ENCODE results near the gene ZNF622.

GRCh38 chr5:16464231-16464630 is 1.4 kb downstream of the ZNF622 start:
- TF ChIP-seq ZNF174 (tag by site-specific recombination; IDR thresholded peaks at IDR 0.05) (no peak), CTCF (tag by site-specific recombination; IDR thresholded peaks at IDR 0.05) (no peak), ZNF24 (tag by site-specific recombination; IDR thresholded peaks at IDR 0.05) (no peak), ZBTB21 (tag by site-specific recombination; IDR thresholded peaks at IDR 0.05) (no peak), YY1 (tag by site-specific recombination; IDR thresholded peaks at IDR 0.05) (no peak), ZNF692 (tag by site-specific recombination; IDR thresholded peaks at IDR 0.05) (no peak), BCL11B (tag by site-specific recombination; IDR thresholded peaks at IDR 0.05; ENCODE audit: low read depth) (no peak), REST (tag by site-specific recombination; IDR thresholded peaks at IDR 0.05) (no peak)

All from HEK293 (cell line).